HEK293T (cell line): ENCODE measurements around the gene CPLX3.
A peak's percentile ranks its signal among the peaks of the same experiment; 100 is the strongest.

Source experiments
- BHLHE40 ChIP-seq: fragments of 450-650 bp; IDR thresholded peaks from 2 replicates; pipeline ENCODE4 v1.6.1; 2016; ENCODE audit warnings: mild to moderate bottlenecking, moderate library complexity, borderline replicate concordance
- ELF4 ChIP-seq: fragments of 450-650 bp; IDR thresholded peaks from 2 replicates; pipeline ENCODE4 v1.6.1; 2017; ENCODE audit warnings: antibody characterized with exemption
- FOXA1 ChIP-seq: fragments of 450-650 bp; IDR thresholded peaks from 2 replicates; pipeline ENCODE4 v1.6.1; 2016; ENCODE audit warnings: mild to moderate bottlenecking
- FOXK2 ChIP-seq: fragments of 450-650 bp; IDR thresholded peaks from 2 replicates; pipeline ENCODE4 v1.6.1; 2016; ENCODE audit warnings: mild to moderate bottlenecking
- FOXM1 ChIP-seq: fragments of 450-650 bp; IDR thresholded peaks from 2 replicates; pipeline ENCODE4 v1.6.1; 2017; ENCODE audit warnings: mild to moderate bottlenecking, borderline replicate concordance
- HDGF ChIP-seq: fragments of 450-650 bp; IDR thresholded peaks from 2 replicates; pipeline ENCODE4 v1.6.1; 2017; ENCODE audit warnings: antibody characterized with exemption, borderline replicate concordance
- LEF1 ChIP-seq: fragments of 450-650 bp; IDR thresholded peaks from 2 replicates; pipeline ENCODE4 v1.6.1; 2017; ENCODE audit warnings: mild to moderate bottlenecking, borderline replicate concordance
- SP1 ChIP-seq: fragments of 450-650 bp; IDR thresholded peaks from 2 replicates; pipeline ENCODE4 v1.6.1; 2017
- SUZ12 ChIP-seq: fragments of 450-650 bp; IDR thresholded peaks from 2 replicates; pipeline ENCODE4 v1.6.1; 2016; ENCODE audit warnings: mild to moderate bottlenecking
- TARDBP ChIP-seq: fragments of 450-650 bp; IDR thresholded peaks from 2 replicates; pipeline ENCODE4 v1.6.1; 2016
- ZNF384 ChIP-seq: fragments of 450-650 bp; IDR thresholded peaks from 2 replicates; pipeline ENCODE4 v1.6.1; 2016
- TF ChIP-seq, protein P1 (sequence below): fragments of 450-650 bp; IDR thresholded peaks from 2 replicates; pipeline ENCODE4 v1.6.1; 2016

DNA sequence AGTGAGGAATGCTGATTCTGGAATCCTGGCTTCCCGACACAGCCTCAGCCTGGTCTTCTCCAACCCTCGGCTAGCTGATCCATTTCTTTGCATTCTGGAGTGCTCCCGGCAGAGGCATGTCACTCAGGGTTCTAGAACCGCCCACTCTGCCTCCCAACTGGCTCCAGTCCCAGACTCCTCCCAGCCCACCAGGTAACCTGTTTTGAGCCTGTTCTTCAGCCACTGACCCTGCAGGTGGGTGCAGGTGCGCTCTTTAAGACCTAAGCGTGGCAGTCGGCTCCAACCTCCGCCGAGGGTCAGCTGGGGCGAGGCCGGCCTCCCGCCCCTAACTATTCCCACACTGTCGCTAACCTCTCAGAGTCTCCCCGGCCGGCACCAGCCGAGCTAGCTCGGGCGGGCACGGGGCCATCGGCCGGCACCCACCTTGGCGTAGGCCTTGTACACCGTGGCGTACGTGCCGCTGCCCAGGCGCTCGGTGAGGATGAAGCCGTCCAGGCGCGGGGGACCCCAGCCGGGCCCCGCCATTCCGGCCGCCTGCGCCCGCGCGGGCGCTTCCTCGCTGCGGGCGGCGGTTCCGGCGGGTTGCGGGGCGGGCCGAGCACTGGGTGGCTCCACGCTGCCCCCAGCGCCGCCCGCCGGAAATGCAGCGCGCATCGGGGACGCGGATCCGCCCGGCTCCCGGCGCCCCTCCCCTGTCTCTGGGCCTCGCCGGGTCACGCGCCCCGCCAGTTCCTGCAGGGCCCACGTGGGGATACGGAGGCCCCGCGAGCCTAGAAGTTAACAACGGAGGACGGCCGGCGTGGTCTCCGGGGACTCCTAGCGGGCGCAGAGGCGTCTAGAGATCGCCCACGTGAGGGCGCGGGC, 16.4 kb downstream of the CPLX3 start, which contains the start of gene ULK3:
- TF ChIP-seq SP1 (no peak), SUZ12 (no peak), ELF4 (no peak), FOXM1 (peak; percentile 30; the same call in 1 of the 2 replicates), HDGF (no peak), TARDBP (no peak), ZNF384 (no peak), LEF1 (peak; percentile 25; the same call in 1 of the 2 replicates), BHLHE40 (no peak), FOXA1 (no peak), FOXK2 (no peak)
- TF ChIP-seq, protein P1, sequence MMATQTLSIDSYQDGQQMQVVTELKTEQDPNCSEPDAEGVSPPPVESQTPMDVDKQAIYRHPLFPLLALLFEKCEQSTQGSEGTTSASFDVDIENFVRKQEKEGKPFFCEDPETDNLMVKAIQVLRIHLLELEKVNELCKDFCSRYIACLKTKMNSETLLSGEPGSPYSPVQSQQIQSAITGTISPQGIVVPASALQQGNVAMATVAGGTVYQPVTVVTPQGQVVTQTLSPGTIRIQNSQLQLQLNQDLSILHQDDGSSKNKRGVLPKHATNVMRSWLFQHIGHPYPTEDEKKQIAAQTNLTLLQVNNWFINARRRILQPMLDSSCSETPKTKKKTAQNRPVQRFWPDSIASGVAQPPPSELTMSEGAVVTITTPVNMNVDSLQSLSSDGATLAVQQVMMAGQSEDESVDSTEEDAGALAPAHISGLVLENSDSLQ, result peak; percentile 98
